A549 (cell line): ENCODE measurements around the gene ZNF775. TPM values are rescaled to one million over a fixed set of nuclear protein-coding genes. Genes with fewer than 3 reads are reported as not detected.

Experiments used
- ATAC-seq, 2 experiments: fragments of 200-7000 bp in 1 of 2; fragments of >200 bp in 1 of 2; cut with Nextera tagmentation in 1 of 2; cut with Tn5 transposase in 1 of 2; 3 replicates each; pipeline versions ENCODE4 v1.8.0 to v1.9.1; 2018 to 2020; ENCODE audit warnings: mild to moderate bottlenecking in 1 of 2, moderate library complexity in 1 of 2
- CTCF ChIA-PET: fragments of 300-600 bp; sonication (Branson Sonifier 250); formaldehyde crosslinking; extraction: SDS; loops from one replicate; lab custom pipeline; 2021; ENCODE audit warnings: antibody characterized with exemption, inconsistent platforms; lab: Yijun Ruan, JAX
- POLR2A ChIA-PET: fragments of 350-600 bp; formaldehyde crosslinking; extraction: SDS; loops from one replicate; lab custom pipeline; 2021; ENCODE audit warnings: antibody characterized with exemption, inconsistent platforms; lab: Yijun Ruan, JAX
- DNase-seq, 2 experiments: peaks; one replicate each; pipeline versions ENCODE4 v3.0.0 to v3.0.0-alpha.2; 2011 to 2016; ENCODE audit warnings: low read depth in 1 of 2, low spot score in 1 of 2
- FAIRE-seq: peaks from 2 replicates; lab custom pipeline; 2011; peaks lifted over from hg19 to GRCh38; lab: Jason Lieb, UNC
- H3K27ac ChIP-seq, 2 experiments: fragments of >200 bp; sonication (Bioruptor Twin); formaldehyde crosslinking; 3 replicates each; pipeline ENCODE4 v1.5.1; 2016 to 2017
- H3K4me1 ChIP-seq: fragments of >200 bp; sonication (Bioruptor Twin); formaldehyde crosslinking; 3 replicates; pipeline ENCODE4 v1.6.1; 2016
- H3K4me2 ChIP-seq: fragments of >200 bp; sonication (Bioruptor Twin); formaldehyde crosslinking; 3 replicates; pipeline ENCODE4 v1.6.1; 2016
- H3K4me3 ChIP-seq: fragments of >200 bp; sonication (Bioruptor Twin); formaldehyde crosslinking; 3 replicates; pipeline ENCODE4 v1.5.1; 2016
- H3K9me3 ChIP-seq: fragments of >200 bp; sonication (Bioruptor Twin); formaldehyde crosslinking; 3 replicates; pipeline ENCODE4 v1.6.1; 2016
- ATOH8 ChIP-seq: fragments of 250-450 bp; sonication (Bioruptor Pico); IDR thresholded peaks from 2 replicates; pipeline ENCODE4 v1.5.0; 2020; ENCODE audit warnings: low read depth, mild to moderate bottlenecking, moderate library complexity
- BCL3 ChIP-seq: fragments of >200 bp; sonication (Bioruptor Twin); formaldehyde crosslinking; IDR thresholded peaks from 3 replicates; pipeline ENCODE4 v1.6.1; 2016
- BHLHE40 ChIP-seq: IDR thresholded peaks from 2 replicates; pipeline ENCODE4 v1.6.1; 2012; ENCODE audit warnings: low read depth, low read length, inconsistent platforms
- CHD2 ChIP-seq: fragments of 150-350 bp; IDR thresholded peaks from 2 replicates; pipeline ENCODE4 v1.6.1; 2014; ENCODE audit warnings: low read length; ENCODE audit not compliant: partially characterized antibody
- CTCF ChIP-seq: fragments of >200 bp; sonication (Bioruptor Twin); formaldehyde crosslinking; IDR thresholded peaks from 3 replicates; pipeline ENCODE4 v1.5.1; 2016
- ESRRA ChIP-seq: fragments of 150-350 bp; IDR thresholded peaks from 2 replicates; pipeline ENCODE4 v1.6.1; 2014; ENCODE audit warnings: mild to moderate bottlenecking, low read length, borderline replicate concordance
- FOSB ChIP-seq: fragments of 250-450 bp; sonication (Bioruptor Pico); IDR thresholded peaks from 2 replicates; pipeline ENCODE4 v1.5.0; 2020; ENCODE audit warnings: mild to moderate bottlenecking, moderate library complexity
- NFE2L2 ChIP-seq: fragments of 150-350 bp; conservative IDR thresholded peaks from 2 replicates; pipeline ENCODE4 v1.6.1; 2014; ENCODE audit warnings: low read length
- NPAS2 ChIP-seq: fragments of 250-450 bp; sonication (Bioruptor Pico); IDR thresholded peaks from 2 replicates; pipeline ENCODE4 v1.8.0; 2022; ENCODE audit warnings: mild to moderate bottlenecking, moderate library complexity, borderline replicate concordance
- NR3C1 ChIP-seq: fragments of >200 bp; sonication (Bioruptor Twin); formaldehyde crosslinking; IDR thresholded peaks from 3 replicates; pipeline ENCODE4 v1.6.1; 2017
- POLR2AphosphoS2 ChIP-seq: conservative IDR thresholded peaks from 2 replicates; pipeline ENCODE4 v1.6.1; 2012; ENCODE audit warnings: low read length, improper control_type of control experiment, inconsistent platforms
- RARB ChIP-seq: fragments of 250-450 bp; sonication (Bioruptor Pico); IDR thresholded peaks from 2 replicates; pipeline ENCODE4 v1.8.0; 2021; ENCODE audit warnings: mild to moderate bottlenecking, moderate library complexity
- SMC3 ChIP-seq: fragments of >200 bp; sonication (Bioruptor Twin); formaldehyde crosslinking; IDR thresholded peaks from 3 replicates; pipeline ENCODE4 v1.6.1; 2018; ENCODE audit warnings: inconsistent platforms
- TP53 ChIP-seq: fragments of 250-450 bp; sonication (Bioruptor Pico); IDR thresholded peaks from 2 replicates; pipeline ENCODE4 v1.5.0; 2021; ENCODE audit warnings: mild to moderate bottlenecking, moderate library complexity
- USF2 ChIP-seq: fragments of 450-650 bp; IDR thresholded peaks from 2 replicates; pipeline ENCODE4 v1.6.1; 2014; ENCODE audit warnings: antibody characterized with exemption
- WGBS: methylation state at CpG from one replicate; pipeline ENCODE4 v1.1.6; 2017; ENCODE audit errors: missing lambda C conversion rate; 5-methylcytosine and 5-hydroxymethylcytosine counted together
- polyA plus RNA-seq, 4 experiments: library from polyadenylated mRNA; depleted of rRNA in 3 of 4; stranded (reverse); fragments of >200 nt; fragmentation: RNase III in 1 of 4; extraction: RNeasy Plus Mini Kit Qiagen cat#74134 plus additional on column Dnase treatment in 1 of 4; gene quantifications; 2 replicates in 3 of 4; 3 replicates in 1 of 4; pipeline ENCODE4 v1.2.3, GENCODE V29; 2011 to 2017

The ZNF775 gene
- polyA plus RNA-seq, 2 of the 4 experiments (the other 2 are of a cell fraction) = 1.7 to 5.4 TPM

- TF ChIP-seq ATOH8 (CRISPR knock-in tag) (no peak), FOSB (CRISPR knock-in tag) (no peak), BHLHE40 (no peak), ESRRA (no peak), USF2 (no peak), NR3C1 (no peak), RARB (no peak), POLR2AphosphoS2 (no peak), NFE2L2 (no peak), BCL3 (no peak), CHD2 (no peak)
- ATAC-seq = no peak
- POLR2A ChIA-PET = no interaction called here
Measured at GRCh38 chr7:150334108-150334507, 45.0 kb upstream of the ZNF775 start.

GRCh38 chr7:150335108-150335773 lies 43.9 kb upstream of the ZNF775 start:
- Histone ChIP-seq H3K4me1 (no peaks in the 10 kb centered on the region), H3K9me3 (no peaks in the 10 kb centered on the region), H3K4me3 (no peak overlapping the region), H3K4me2 (no peak overlapping the region), H3K27ac (no peak overlapping the region)
- 71% methylated on average over 7 of the region's 7 CpGs for WGBS
- TF ChIP-seq NPAS2 (no peak), CTCF (no peak), NFE2L2 (no peak), ATOH8 (CRISPR knock-in tag) (no peak)
- ATAC-seq (no peak), DNase-seq (no peak), FAIRE-seq (no peak)
- POLR2A ChIA-PET = no interaction called here
- CTCF ChIA-PET = interaction anchor here (0.8 to 0.9 kb wide), 2 partner anchors 10 to 20 kb away, joined by 3 read pairs; no protein-coding TSS in a partner anchor

More at GRCh38 chr7:150334108-150334507, 45.0 kb upstream of the ZNF775 start:
- H3K9me3 ChIP-seq = no peaks in the 10 kb centered on the region
- WGBS = 44% methylated on average over 8 of the region's 8 CpGs
- H3K4me2 ChIP-seq = no peak overlapping the region
- CTCF ChIA-PET = interaction anchor here (0.9 kb wide), 1 partner anchor 564 kb away, joined by 4 read pairs; no protein-coding TSS in a partner anchor
- no peaks in the 10 kb centered on the region for H3K4me1 ChIP-seq
- H3K4me3 ChIP-seq = no peak overlapping the region
- H3K27ac ChIP-seq = no peak overlapping the region
- FAIRE-seq (no peak), DNase-seq (no peak)

GRCh38 chr7:150335774-150336112 lies 43.4 kb upstream of the ZNF775 start:
- FAIRE-seq (no peak), ATAC-seq (no peak), DNase-seq (no peak)
- 67% methylated on average over 6 of the region's 6 CpGs for WGBS
- Histone ChIP-seq H3K4me3 (no peak overlapping the region), H3K9me3 (no peaks in the 10 kb centered on the region), H3K4me1 (no peaks in the 10 kb centered on the region), H3K27ac (no peak overlapping the region), H3K4me2 (no peak overlapping the region)
- TF ChIP-seq POLR2AphosphoS2 (no peak), TP53 (CRISPR knock-in tag) (no peak), SMC3 (no peak)
- POLR2A ChIA-PET = no interaction called here
- CTCF ChIA-PET = interaction anchor here (0.8 kb wide), 1 partner anchor 20 kb away, joined by 3 read pairs; no protein-coding TSS in a partner anchor
